GM12878 (cell line): ENCODE measurements around the gene MEIKIN. TPM values are rescaled to one million over a fixed set of nuclear protein-coding genes. Genes with fewer than 3 reads are reported as not detected.

Source experiments
- ATAC-seq: fragments of 200-7000 bp; cut with Tn5 transposase; 3 replicates; pipeline ENCODE4 v1.9.1; 2020; ENCODE audit warnings: mild to moderate bottlenecking, moderate library complexity
- BruUV-seq: library from RNA; stranded (reverse); fragments of 400-500 nt; replicated peaks from 2 replicates; lab custom pipeline; 2021; lab: Mats Ljungman, UMichigan
- CTCF ChIA-PET: fragments of 300-600 bp; sonication (Branson Sonifier 250); formaldehyde crosslinking; extraction: SDS; loops from one replicate; lab custom pipeline; 2021; ENCODE audit warnings: inconsistent platforms; lab: Yijun Ruan, JAX
- POLR2A ChIA-PET: fragments of 350-600 bp; formaldehyde crosslinking; extraction: SDS; loops from one replicate; lab custom pipeline; 2021; ENCODE audit warnings: inconsistent platforms; lab: Charles Lee
- RAD21 ChIA-PET: fragments of 300-600 bp; sonication (Branson Sonifier 250); formaldehyde crosslinking; loops from one replicate; lab custom pipeline; 2023; ENCODE audit warnings: antibody characterized with exemption; ENCODE audit not compliant: unreplicated experiment; lab: Charles Lee
- SMC1A ChIA-PET: fragments of 300-600 bp; sonication (Branson Sonifier 250); formaldehyde crosslinking; loops from one replicate; lab custom pipeline; 2023; ENCODE audit not compliant: unreplicated experiment, uncharacterized antibody; lab: Charles Lee
- DNase-seq: peaks from one replicate; pipeline ENCODE4 v3.0.0-alpha.2; 2011; ENCODE audit warnings: low read depth, low spot score
- FAIRE-seq: peaks from 3 replicates; lab custom pipeline; 2011; peaks lifted over from hg19 to GRCh38; lab: Jason Lieb, UNC
- H2AFZ ChIP-seq: 2 replicates; pipeline ENCODE4 v1.6.0; 2011; ENCODE audit warnings: low read depth, low read length, control low read depth; ENCODE audit not compliant: control insufficient read depth
- H3K27ac ChIP-seq: 2 replicates; pipeline ENCODE4 v1.5.1; 2011; ENCODE audit warnings: control low read depth; ENCODE audit not compliant: control insufficient read depth, insufficient read depth
- H3K27me3 ChIP-seq, 2 experiments: replicated peaks in 1 of 2; 2 replicates each; pipeline versions ENCODE4 v1.6.0 to v1.6.1; 2011; ENCODE audit warnings: low read length in 1 of 2; ENCODE audit not compliant: control insufficient read depth in 2 of 2, insufficient read depth in 2 of 2
- H3K36me3 ChIP-seq, 2 experiments: 2 replicates each; pipeline ENCODE4 v1.5.1; 2011; ENCODE audit warnings: low read length in 1 of 2; ENCODE audit not compliant: control insufficient read depth in 2 of 2, insufficient read depth in 2 of 2
- H3K4me1 ChIP-seq: 2 replicates; pipeline ENCODE4 v1.6.1; 2011; ENCODE audit warnings: mild to moderate bottlenecking, low read length, moderate library complexity, mixed read lengths; ENCODE audit not compliant: control insufficient read depth, insufficient read depth
- H3K4me2 ChIP-seq: 2 replicates; pipeline ENCODE4 v1.6.0; 2011; ENCODE audit warnings: control low read depth; ENCODE audit not compliant: control insufficient read depth, insufficient read depth
- H3K4me3 ChIP-seq: fragments of 200-600 bp; sonication (generic); 2 replicates; pipeline ENCODE4 v1.5.1; 2016
- H3K79me2 ChIP-seq: 2 replicates; pipeline ENCODE4 v1.6.0; 2011; ENCODE audit warnings: low read length; ENCODE audit not compliant: control insufficient read depth, insufficient read depth
- H3K9ac ChIP-seq: 2 replicates; pipeline ENCODE4 v1.8.0; 2011; ENCODE audit warnings: low read length, control low read depth, mixed read lengths; ENCODE audit not compliant: control insufficient read depth, insufficient read depth
- H3K9me3 ChIP-seq: replicated peaks from 3 replicates; pipeline ENCODE4 v1.5.1; 2011; ENCODE audit warnings: mild to moderate bottlenecking, low read length; ENCODE audit not compliant: control insufficient read depth, insufficient read depth
- H4K20me1 ChIP-seq: 2 replicates; pipeline ENCODE4 v1.6.0; 2011; ENCODE audit not compliant: control insufficient read depth, insufficient read depth
- CEBPB ChIP-seq, 2 experiments: fragments of 150-350 bp in 1 of 2; IDR thresholded peaks; 2 replicates each; pipeline ENCODE4 v1.6.1; 2012 to 2014; ENCODE audit warnings: low read depth in 2 of 2, low read length in 2 of 2, borderline replicate concordance in 1 of 2, inconsistent platforms in 1 of 2
- HDGF ChIP-seq: fragments of 450-650 bp; IDR thresholded peaks from 2 replicates; pipeline ENCODE4 v1.6.1; 2016; ENCODE audit warnings: antibody characterized with exemption
- KAT2A ChIP-seq: conservative IDR thresholded peaks from 2 replicates; pipeline ENCODE4 v1.6.1; 2011; ENCODE audit warnings: low read depth, low read length; ENCODE audit not compliant: control insufficient read depth
- KDM1A ChIP-seq: fragments of 200-600 bp; sonication (generic); IDR thresholded peaks from 2 replicates; pipeline ENCODE4 v1.6.1; 2016; ENCODE audit warnings: borderline replicate concordance
- MTA2 ChIP-seq: fragments of 450-650 bp; IDR thresholded peaks from 2 replicates; pipeline ENCODE4 v1.6.1; 2016; ENCODE audit warnings: low read depth, mild to moderate bottlenecking, moderate library complexity
- NR2F1 ChIP-seq: fragments of 450-650 bp; conservative IDR thresholded peaks from 2 replicates; pipeline ENCODE4 v1.6.1; 2017; ENCODE audit warnings: mild to moderate bottlenecking
- PML ChIP-seq: IDR thresholded peaks from 2 replicates; pipeline ENCODE4 v1.6.1; 2012; ENCODE audit warnings: low read length, inconsistent platforms
- SMC3 ChIP-seq: IDR thresholded peaks from 2 replicates; pipeline ENCODE4 v1.6.1; 2011; ENCODE audit warnings: low read length, improper control_type of control experiment, borderline replicate concordance
- SREBF2 ChIP-seq: IDR thresholded peaks from 2 replicates; pipeline ENCODE4 v1.6.1; 2012; ENCODE audit warnings: mild to moderate bottlenecking, low read length
- ZBTB11 ChIP-seq: fragments of 450-650 bp; formaldehyde crosslinking; IDR thresholded peaks from 2 replicates; pipeline ENCODE4 v1.5.0; 2022; ENCODE audit warnings: mild to moderate bottlenecking, missing genetic modification characterization
- WGBS: methylation state at CpG from one replicate; pipeline ENCODE4 v1.1.6; 2016; ENCODE audit warnings: low lambda C conversion rate; ENCODE audit not compliant: insufficient replicate concordance, insufficient coverage; ENCODE audit errors: missing lambda C conversion rate; 5-methylcytosine and 5-hydroxymethylcytosine counted together
- in situ Hi-C: fragments of 300-500 bp; cut with MboI; formaldehyde crosslinking; loops from 9 replicates; pipeline ENCODE4 v1.14.3; 2018; ENCODE audit warnings: mixed read lengths
- intact Hi-C: fragments of 100-400 bp; cut with micrococcal nuclease; formaldehyde crosslinking; loops from one replicate; pipeline ENCODE4 v1.14.2; 2022; ENCODE audit not compliant: unreplicated experiment
- polyA plus RNA-seq, 11 experiments: library from polyadenylated mRNA; depleted of rRNA in 4 of 11; unstranded in 6 of 11; stranded (reverse) in 5 of 11; fragments of >200 nt; fragmentation: Nextera tagmentation in 4 of 11; fragmentation: Illumina TruSeq in 1 of 11; extraction: Ambion mirVana in 4 of 11; extraction: Trizol in 1 of 11; gene quantifications; 1 replicate in 1 of 11; 2 replicates in 10 of 11; pipeline versions ENCODE4 v1.2.1 to v1.2.3, GENCODE V29; 2011 to 2016; ENCODE audit warnings: inconsistent platforms in 2 of 11, missing spikeins in 2 of 11, low read depth in 1 of 11
- total RNA-seq, 4 experiments: library from RNA; depleted of rRNA in 3 of 4; stranded (reverse); fragments of >200 nt in 3 of 4; fragmentation: Illumina TruSeq in 1 of 4; extraction: Trizol in 1 of 4; gene quantifications; 2 replicates each; pipeline versions ENCODE4 v1.2.1 to v1.2.3, GENCODE V29; 2013 to 2021
- TF ChIP-seq, protein P1 (sequence below): fragments of 450-650 bp; IDR thresholded peaks from 2 replicates; pipeline ENCODE4 v1.6.1; 2017; ENCODE audit warnings: mild to moderate bottlenecking, moderate library complexity

MEIKIN gene
- total and polyA plus RNA-seq, 10 of the 15 experiments (the other 5 are each of a cell fraction or from before 2014, with no cell fraction given), result not detected

- H3K9ac ChIP-seq, result no peak overlapping the region
- CTCF ChIA-PET, result no interaction called here
- no peak overlapping the region for H3K4me2 ChIP-seq
- ATAC-seq (no peak), FAIRE-seq (no peak), DNase-seq (no peak)
- peaks cover 0 to 1% of the 10 kb centered on the region in 2 experiments; a peak in 1 of 4 replicates for H3K27me3 ChIP-seq
- intact Hi-C loops, result no loop called here
- H3K4me1 ChIP-seq, result no peaks in the 10 kb centered on the region
- POLR2A ChIA-PET, result no interaction called here
- H3K79me2 ChIP-seq, result no peaks in the 10 kb centered on the region
- WGBS, result 80% methylated on average over 8 of the region's 8 CpGs
- SMC1A ChIA-PET, result no interaction called here
- TF ChIP-seq HDGF (no peak), MTA2 (no peak), SREBF2 (no peak), KDM1A (no peak), PML (no peak), ZBTB11 (CRISPR knock-in tag) (no peak), NR2F1 (no peak), KAT2A (no peak), SMC3 (no peak), CEBPB (IDR thresholded peaks at IDR 0.05; ENCODE audit: borderline replicate concordance in 1 of 2, low read depth in 2 of 2, low read length in 2 of 2) (no peak)
- TF ChIP-seq, protein P1, sequence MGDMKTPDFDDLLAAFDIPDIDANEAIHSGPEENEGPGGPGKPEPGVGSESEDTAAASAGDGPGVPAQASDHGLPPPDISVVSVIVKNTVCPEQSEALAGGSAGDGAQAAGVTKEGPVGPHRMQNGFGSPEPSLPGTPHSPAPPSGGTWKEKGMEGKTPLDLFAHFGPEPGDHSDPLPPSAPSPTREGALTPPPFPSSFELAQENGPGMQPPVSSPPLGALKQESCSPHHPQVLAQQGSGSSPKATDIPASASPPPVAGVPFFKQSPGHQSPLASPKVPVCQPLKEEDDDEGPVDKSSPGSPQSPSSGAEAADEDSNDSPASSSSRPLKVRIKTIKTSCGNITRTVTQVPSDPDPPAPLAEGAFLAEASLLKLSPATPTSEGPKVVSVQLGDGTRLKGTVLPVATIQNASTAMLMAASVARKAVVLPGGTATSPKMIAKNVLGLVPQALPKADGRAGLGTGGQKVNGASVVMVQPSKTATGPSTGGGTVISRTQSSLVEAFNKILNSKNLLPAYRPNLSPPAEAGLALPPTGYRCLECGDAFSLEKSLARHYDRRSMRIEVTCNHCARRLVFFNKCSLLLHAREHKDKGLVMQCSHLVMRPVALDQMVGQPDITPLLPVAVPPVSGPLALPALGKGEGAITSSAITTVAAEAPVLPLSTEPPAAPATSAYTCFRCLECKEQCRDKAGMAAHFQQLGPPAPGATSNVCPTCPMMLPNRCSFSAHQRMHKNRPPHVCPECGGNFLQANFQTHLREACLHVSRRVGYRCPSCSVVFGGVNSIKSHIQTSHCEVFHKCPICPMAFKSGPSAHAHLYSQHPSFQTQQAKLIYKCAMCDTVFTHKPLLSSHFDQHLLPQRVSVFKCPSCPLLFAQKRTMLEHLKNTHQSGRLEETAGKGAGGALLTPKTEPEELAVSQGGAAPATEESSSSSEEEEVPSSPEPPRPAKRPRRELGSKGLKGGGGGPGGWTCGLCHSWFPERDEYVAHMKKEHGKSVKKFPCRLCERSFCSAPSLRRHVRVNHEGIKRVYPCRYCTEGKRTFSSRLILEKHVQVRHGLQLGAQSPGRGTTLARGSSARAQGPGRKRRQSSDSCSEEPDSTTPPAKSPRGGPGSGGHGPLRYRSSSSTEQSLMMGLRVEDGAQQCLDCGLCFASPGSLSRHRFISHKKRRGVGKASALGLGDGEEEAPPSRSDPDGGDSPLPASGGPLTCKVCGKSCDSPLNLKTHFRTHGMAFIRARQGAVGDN, result no peak
- no TSS peak for BruUV-seq
- H3K27ac ChIP-seq, result no peak overlapping the region
- no peaks in the 10 kb centered on the region for H4K20me1 ChIP-seq
- RAD21 ChIA-PET, result no interaction called here
- no peaks in the 10 kb centered on the region for H3K9me3 ChIP-seq
- H3K4me3 ChIP-seq, result no peak overlapping the region
- H3K36me3 ChIP-seq, result no peaks in the 10 kb centered on the region
- no peak overlapping the region for H2AFZ ChIP-seq
- in situ Hi-C loops, result no loop called here
Measured at GRCh38 chr5:131984956-131985665, 39.6 kb upstream of the MEIKIN start.
